Stomach (tissue), 19 donors: ENCODE measurements around the gene ARL4D. TPM values are rescaled to one million over a fixed set of nuclear protein-coding genes. Genes with fewer than 3 reads are reported as not detected.

ENCODE experiments used
- DNase-seq, 2 donors: peaks; one replicate each; pipeline versions ENCODE4 v3.0.0 to v3.0.0-alpha.2; 2013 to 2019
- H3K27ac ChIP-seq, 5 donors: fragments of 200-600 bp in 4 of 5; sonication (generic) in 4 of 5; one replicate each; pipeline ENCODE4 v1.5.1; 2013 to 2019; ENCODE audit warnings: mild to moderate bottlenecking in 1 of 5, moderate library complexity in 1 of 5
- H3K27me3 ChIP-seq, 3 donors: fragments of 200-600 bp; sonication (generic); one replicate each; pipeline ENCODE4 v1.5.1; 2017 to 2019; ENCODE audit warnings: mixed run types in 1 of 3
- H3K36me3 ChIP-seq, 4 donors: fragments of 200-600 bp; sonication (generic); 1 replicate in 3 of 4; 2 replicates in 1 of 4; pipeline ENCODE4 v1.5.1; 2016 to 2019
- H3K4me1 ChIP-seq, 4 donors: fragments of 200-600 bp; sonication (generic); one replicate each; pipeline ENCODE4 v1.5.1; 2016 to 2019
- H3K4me3 ChIP-seq, 4 donors: fragments of 200-600 bp; sonication (generic) in 3 of 4; one replicate each; pipeline ENCODE4 v1.5.1; 2016 to 2019; ENCODE audit warnings: mild to moderate bottlenecking in 1 of 4
- H3K9me3 ChIP-seq, 4 donors: fragments of 200-600 bp; sonication (generic); one replicate each; pipeline ENCODE4 v1.5.1; 2016 to 2019
- EP300 ChIP-seq: sonication (generic); formaldehyde crosslinking; IDR thresholded peaks from one replicate; pipeline ENCODE4 v1.6.1; 2017; ENCODE audit warnings: antibody characterized with exemption
- POLR2A ChIP-seq, 4 donors: fragments of 450-650 bp; IDR thresholded peaks; one replicate each; pipeline ENCODE4 v1.6.1; 2016; ENCODE audit warnings: antibody characterized with exemption in 4 of 4, control low read depth in 2 of 4, mild to moderate bottlenecking in 1 of 4, moderate library complexity in 1 of 4
- POLR2AphosphoS5 ChIP-seq, 3 donors: sonication (generic); formaldehyde crosslinking; IDR thresholded peaks; one replicate each; pipeline ENCODE4 v1.6.1; 2016; ENCODE audit warnings: antibody characterized with exemption in 3 of 3
- WGBS, 5 donors: extraction: QIAGEN DNeasy Blood & Tissue Kit in 3 of 5; methylation state at CpG; one replicate each; pipeline versions ENCODE4 v1.1.5 to v1.1.7; 2013 to 2018; 5-methylcytosine and 5-hydroxymethylcytosine counted together
- intact Hi-C: fragments of 100-400 bp; cut with DNase I; formaldehyde crosslinking; loops from one replicate; pipeline ENCODE4 v1.15.1; 2023; ENCODE audit warnings: low total_unique reads
- long read RNA-seq, 10 donors: transcript quantifications; one replicate each; lab custom pipeline, GENCODE V29; 2026
- polyA plus RNA-seq, 3 donors: library from polyadenylated mRNA; stranded (reverse); fragments of 200-250 nt; gene quantifications; one replicate each; pipeline ENCODE4 v1.2.3, GENCODE V29; 2013
- total RNA-seq, 5 donors: library from RNA; depleted of rRNA; stranded (reverse); fragments of >200 nt; gene quantifications; one replicate each; pipeline versions ENCODE4 v1.1.0 to v1.2.3, GENCODE V29; 2014 to 2016
- TF ChIP-seq, protein P1 (sequence below), 7 experiments: fragments of 450-650 bp in 4 of 7; fragments of 200-600 bp in 3 of 7; sonication (generic) in 3 of 7; IDR thresholded peaks; one replicate each; pipeline ENCODE4 v1.5.1; 2016 to 2019; ENCODE audit warnings: antibody characterized with exemption in 7 of 7, control low read depth in 2 of 7, mild to moderate bottlenecking in 1 of 7
- donor health status: healthy with polysubstance abuse.
- donor health status: Bipolar disorder and iron deficiency.
- donor health status: healthy.

The ARL4D gene, protein sequence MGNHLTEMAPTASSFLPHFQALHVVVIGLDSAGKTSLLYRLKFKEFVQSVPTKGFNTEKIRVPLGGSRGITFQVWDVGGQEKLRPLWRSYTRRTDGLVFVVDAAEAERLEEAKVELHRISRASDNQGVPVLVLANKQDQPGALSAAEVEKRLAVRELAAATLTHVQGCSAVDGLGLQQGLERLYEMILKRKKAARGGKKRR
- total RNA-seq, result 10 to 100 TPM in 2 of 5 donors, 1 to 10 TPM in 2, not detected in 1; 2.3 to 12.1 (median 10.5) TPM
- polyA plus RNA-seq, result 10 to 100 TPM in 1 of 3 donors, 1 to 10 TPM in 2; 4.9 to 60.7 (median 6.9) TPM
- long read RNA-seq, donor 1, partial matches to known transcripts, result 0 of 4 reads
- long read RNA-seq, donor 1, other reads (novel, unspliced or antisense), result 0 of 4 reads
- long read RNA-seq, donor 2, partial matches to known transcripts, result 0 of 2 reads
- long read RNA-seq, donor 2, other reads (novel, unspliced or antisense), result 0 of 2 reads
- long read RNA-seq, donor 3, partial matches to known transcripts, result 0 of 4 reads
- long read RNA-seq, donor 3, other reads (novel, unspliced or antisense), result 0 of 4 reads
- long read RNA-seq, donor 4, partial matches to known transcripts, result 0 of 1 reads
- long read RNA-seq, donor 4, other reads (novel, unspliced or antisense), result 0 of 1 reads
- long read RNA-seq, donor 5, transcript ARL4D-201 (2 exons, 1,612 nt), result major isoform, 10 of 10 reads
- long read RNA-seq, donor 5, partial matches to known transcripts, result 0 of 10 reads
- long read RNA-seq, donor 5, other reads (novel, unspliced or antisense), result 0 of 10 reads
- long read RNA-seq, donor 6, transcript ARL4D-201 (2 exons, 1,612 nt), result major isoform, 12 of 12 reads
- long read RNA-seq, donor 6, partial matches to known transcripts, result 0 of 12 reads
- long read RNA-seq, donor 6, other reads (novel, unspliced or antisense), result 0 of 12 reads
- long read RNA-seq, donor 7, transcript ARL4D-201 (2 exons, 1,612 nt), result major isoform, 13 of 13 reads
- long read RNA-seq, donor 7, partial matches to known transcripts, result 0 of 13 reads
- long read RNA-seq, donor 7, other reads (novel, unspliced or antisense), result 0 of 13 reads
- long read RNA-seq, donor 8, transcript ARL4D-201 (2 exons, 1,612 nt), result major isoform, 9 of 9 reads
- long read RNA-seq, donor 8, partial matches to known transcripts, result 0 of 9 reads
- long read RNA-seq, donor 8, other reads (novel, unspliced or antisense), result 0 of 9 reads
- long read RNA-seq, donor 9, transcript ARL4D-201 (2 exons, 1,612 nt), result major isoform, 8 of 8 reads
- long read RNA-seq, donor 9, partial matches to known transcripts, result 0 of 8 reads
- long read RNA-seq, donor 9, other reads (novel, unspliced or antisense), result 0 of 8 reads
- long read RNA-seq, donor 10, partial matches to known transcripts, result 0 of 1 reads
- long read RNA-seq, donor 10, other reads (novel, unspliced or antisense), result 0 of 1 reads

DNA sequence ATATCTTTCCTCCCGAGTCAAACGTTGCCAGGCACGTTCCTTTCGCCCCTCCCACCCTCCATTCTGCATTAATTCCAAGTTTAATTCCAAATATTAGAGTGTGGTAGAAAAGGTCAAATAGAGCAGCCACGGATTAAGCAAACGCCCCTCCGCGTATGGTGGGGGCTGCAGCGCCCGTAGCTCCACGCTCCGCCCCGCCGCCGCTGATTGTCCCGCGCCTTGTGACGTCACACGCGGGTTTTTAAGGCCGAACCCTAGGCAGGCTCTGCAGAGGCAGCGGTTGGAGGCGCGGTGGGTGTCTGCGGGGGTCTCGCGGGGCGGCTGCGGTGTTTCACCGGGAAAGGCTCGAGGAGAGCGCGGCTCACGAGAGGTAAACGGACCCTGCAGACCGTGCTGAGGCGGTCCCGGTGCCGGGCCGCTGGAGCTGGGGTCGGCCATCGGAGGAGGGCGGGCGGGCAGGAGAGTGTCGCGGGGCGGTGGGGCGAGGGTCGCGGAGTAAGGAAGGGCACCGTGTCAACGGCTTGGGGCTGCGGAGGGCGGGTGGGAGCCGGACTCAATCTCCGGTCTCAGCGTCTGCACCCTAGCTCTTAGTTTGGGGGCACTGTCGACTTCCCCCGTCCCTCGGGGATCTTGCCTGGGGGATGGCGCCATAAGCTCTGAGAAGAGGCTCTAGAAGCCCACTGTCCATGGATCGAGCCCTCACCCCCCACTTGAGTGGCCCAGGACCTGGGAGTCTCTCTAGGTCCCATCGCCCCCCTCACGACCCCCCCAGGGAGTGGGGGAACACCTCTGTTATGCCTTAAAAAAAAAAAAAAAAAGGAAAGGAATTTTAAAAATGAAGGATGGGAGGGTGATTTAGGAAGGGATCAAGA lies at the start of gene ARL4D:
Gene ARL4D (plus strand): TSS at position 270 of the 872 bp plus-strand sequence. CDS start 740 bp downstream, outside the sequence.
- Histone ChIP-seq H3K4me3 (peak within 1 kb of the TSS; percentile 72 to 90 (median 82)), H3K27ac (peak within 1 kb of the TSS; percentile 31 to 93 (median 88)), H3K9me3 (no peaks in the 10 kb centered on the region), H3K4me1 (peaks cover 22 to 55% (median 46%) of the 10 kb centered on the region in 4 donors), H3K36me3 (peaks cover 0 to 3% (median 0%) of the 10 kb centered on the region in 4 donors), H3K27me3 (no peaks in the 10 kb centered on the region)
- WGBS, 5 donors, result 1% methylated on average over 46 to 64 of the region's 64 CpGs
- DNase-seq, result peak; percentile 91 to 96
- intact Hi-C loops, result no loop called here
- TF ChIP-seq POLR2AphosphoS5 (IDR thresholded peaks at IDR 0.05) (peak; percentile 92 to 99 (median 92)), POLR2A (IDR thresholded peaks at IDR 0.05) (peak in 2 of 4 donors; percentile 62 to 66), EP300 (no peak)
- TF ChIP-seq, protein P1, sequence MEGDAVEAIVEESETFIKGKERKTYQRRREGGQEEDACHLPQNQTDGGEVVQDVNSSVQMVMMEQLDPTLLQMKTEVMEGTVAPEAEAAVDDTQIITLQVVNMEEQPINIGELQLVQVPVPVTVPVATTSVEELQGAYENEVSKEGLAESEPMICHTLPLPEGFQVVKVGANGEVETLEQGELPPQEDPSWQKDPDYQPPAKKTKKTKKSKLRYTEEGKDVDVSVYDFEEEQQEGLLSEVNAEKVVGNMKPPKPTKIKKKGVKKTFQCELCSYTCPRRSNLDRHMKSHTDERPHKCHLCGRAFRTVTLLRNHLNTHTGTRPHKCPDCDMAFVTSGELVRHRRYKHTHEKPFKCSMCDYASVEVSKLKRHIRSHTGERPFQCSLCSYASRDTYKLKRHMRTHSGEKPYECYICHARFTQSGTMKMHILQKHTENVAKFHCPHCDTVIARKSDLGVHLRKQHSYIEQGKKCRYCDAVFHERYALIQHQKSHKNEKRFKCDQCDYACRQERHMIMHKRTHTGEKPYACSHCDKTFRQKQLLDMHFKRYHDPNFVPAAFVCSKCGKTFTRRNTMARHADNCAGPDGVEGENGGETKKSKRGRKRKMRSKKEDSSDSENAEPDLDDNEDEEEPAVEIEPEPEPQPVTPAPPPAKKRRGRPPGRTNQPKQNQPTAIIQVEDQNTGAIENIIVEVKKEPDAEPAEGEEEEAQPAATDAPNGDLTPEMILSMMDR (IDR thresholded peaks at IDR 0.05), result no peak

DNA sequence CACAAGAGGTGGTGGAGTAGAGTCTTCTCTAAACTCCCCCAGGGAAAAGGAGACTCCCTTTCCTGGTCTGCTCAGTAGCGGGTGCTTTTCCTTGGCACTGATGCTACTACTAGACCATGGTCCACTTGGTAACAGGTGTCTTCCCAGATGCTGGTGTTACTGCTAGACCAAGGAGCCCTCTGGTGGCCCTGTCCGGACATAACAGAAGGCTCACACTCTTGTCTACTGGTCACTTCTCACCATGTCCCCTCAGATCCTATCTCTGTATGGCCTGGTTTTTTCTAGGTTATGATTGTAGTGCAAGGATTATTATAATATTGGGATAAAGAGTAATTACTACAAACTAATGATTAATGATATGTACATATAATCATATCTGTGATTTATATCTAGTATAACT lies 49.7 kb upstream of the ARL4D start:
- Histone ChIP-seq H3K36me3 (peaks cover 0 to 11% (median 0%) of the 10 kb centered on the region in 4 donors), H3K4me1 (no peaks in the 10 kb centered on the region), H3K27ac (no peak overlapping the region), H3K9me3 (peaks cover 16 to 41% (median 31%) of the 10 kb centered on the region in 4 donors), H3K4me3 (no peak overlapping the region), H3K27me3 (no peaks in the 10 kb centered on the region)
- intact Hi-C loops, result no loop called here
- WGBS, 5 donors, result 80 to 96% (median 91%) methylated on average over 2 of the region's 2 CpGs
- TF ChIP-seq EP300 (no peak), POLR2AphosphoS5 (IDR thresholded peaks at IDR 0.05) (no peak), POLR2A (IDR thresholded peaks at IDR 0.05) (no peak)
- TF ChIP-seq, protein P1 (IDR thresholded peaks at IDR 0.05), result no peak
- no peak for DNase-seq

DNA sequence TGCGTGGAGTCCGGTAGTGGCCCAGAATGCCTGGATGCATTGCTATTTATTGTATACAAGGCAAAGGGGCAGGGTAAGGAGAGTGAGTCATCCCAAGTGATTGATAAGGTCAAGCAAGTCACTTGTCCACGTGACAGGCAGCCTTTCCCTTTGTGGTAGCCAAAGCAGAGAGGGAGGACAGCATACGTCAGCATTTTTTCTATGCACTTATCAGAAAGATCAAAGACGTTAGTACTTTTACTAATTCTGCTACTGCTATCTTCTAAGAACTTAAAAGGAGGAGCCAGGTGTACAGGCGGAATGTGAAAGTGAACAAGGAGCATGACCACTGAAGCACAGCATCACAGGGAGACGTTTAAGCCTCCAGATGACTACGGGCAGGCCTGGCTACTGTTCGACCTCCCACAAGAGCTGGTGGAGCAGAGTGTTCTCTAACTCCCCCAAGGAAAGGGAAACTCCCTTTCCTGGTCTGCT lies 47.9 kb upstream of the ARL4D start:
- Histone ChIP-seq H3K27me3 (no peaks in the 10 kb centered on the region), H3K4me3 (no peak overlapping the region), H3K27ac (no peak overlapping the region), H3K4me1 (no peaks in the 10 kb centered on the region), H3K9me3 (peaks cover 16 to 41% (median 31%) of the 10 kb centered on the region in 4 donors), H3K36me3 (peaks cover 0 to 11% (median 0%) of the 10 kb centered on the region in 4 donors)
- DNase-seq, result no peak
- no peak for TF ChIP-seq POLR2A (IDR thresholded peaks at IDR 0.05)
- TF ChIP-seq POLR2AphosphoS5 (IDR thresholded peaks at IDR 0.05), result no peak
- TF ChIP-seq, protein P1 (IDR thresholded peaks at IDR 0.05), result no peak
- no peak for TF ChIP-seq EP300
- intact Hi-C loops, result no loop called here
- 75 to 86% (median 79%) methylated on average over 9 of the region's 9 CpGs for WGBS, 5 donors
